ENCODE results near the gene GGT5.
"Not testable (repeated sequence)": the region's sequence is repeated elsewhere in the genome, so short reads cannot be mapped to it uniquely, and the experiment has no call there.

GGT5 gene

GRCh38 chr22:24262185-24262749, 17.4 kb upstream of the GGT5 start:
- not testable (repeated sequence) for DNase-seq (ENCODE audit: low spot score)

GRCh38 chr22:24259459-24259858, 14.6 kb upstream of the GGT5 start:
- DNase-seq (ENCODE audit: low spot score) = peak; percentile 57

- not testable (repeated sequence) for DNase-seq (ENCODE audit: low spot score)
Observed at GRCh38 chr22:24256736-24257135, 11.9 kb upstream of the GGT5 start.

GRCh38 chr22:24256136-24256535, 11.3 kb upstream of the GGT5 start:
- not testable (repeated sequence) for DNase-seq (ENCODE audit: low spot score)

- not testable (repeated sequence) for DNase-seq (ENCODE audit: low spot score)
Observed at GRCh38 chr22:24253126-24253525, 8.2 kb upstream of the GGT5 start.

GRCh38 chr22:24251286-24251685, 6.4 kb upstream of the GGT5 start:
- not testable (repeated sequence) for DNase-seq (ENCODE audit: low spot score)

- DNase-seq (ENCODE audit: low spot score) = not testable (repeated sequence)
Observed at GRCh38 chr22:24249413-24249812, 4.5 kb upstream of the GGT5 start.

GRCh38 chr22:24248611-24249010, 3.7 kb upstream of the GGT5 start:
- not testable (repeated sequence) for DNase-seq (ENCODE audit: low spot score)

- peak; percentile 32 for DNase-seq (ENCODE audit: low spot score)
Observed at GRCh38 chr22:24247564-24248344, 2.9 kb upstream of the GGT5 start.

- no peak for DNase-seq (ENCODE audit: low spot score)
Observed at GRCh38 chr22:24247011-24247507, 2.2 kb upstream of the GGT5 start.

GRCh38 chr22:24245584-24246561, 991 bp upstream of the GGT5 start:
- not testable (repeated sequence) for DNase-seq (ENCODE audit: low spot score)

GRCh38 chr22:24244144-24244787, 616 bp downstream of the GGT5 start:
- no peak for DNase-seq (ENCODE audit: low spot score)

- DNase-seq (ENCODE audit: low spot score) = not testable (repeated sequence)
Observed at GRCh38 chr22:24243417-24243816, 1.5 kb downstream of the GGT5 start.

GRCh38 chr22:24240985-24241692, 3.7 kb downstream of the GGT5 start:
- DNase-seq (ENCODE audit: low spot score) = not testable (repeated sequence)

- no peak for DNase-seq (ENCODE audit: low spot score)
Observed at GRCh38 chr22:24240381-24240780, 4.5 kb downstream of the GGT5 start.

- DNase-seq (ENCODE audit: low spot score) = not testable (repeated sequence)
Observed at GRCh38 chr22:24238101-24238694, 6.7 kb downstream of the GGT5 start.

GRCh38 chr22:24236656-24237055, 8.2 kb downstream of the GGT5 start:
- no peak for DNase-seq (ENCODE audit: low spot score)

- DNase-seq (ENCODE audit: low spot score) = no peak
Observed at GRCh38 chr22:24235315-24235714, 9.6 kb downstream of the GGT5 start.

GRCh38 chr22:24233816-24234215, 11.1 kb downstream of the GGT5 start:
- DNase-seq (ENCODE audit: low spot score) = no peak

GRCh38 chr22:24233235-24233634, 11.6 kb downstream of the GGT5 start:
- no peak for DNase-seq (ENCODE audit: low spot score)

GRCh38 chr22:24232725-24233124, 12.2 kb downstream of the GGT5 start:
- no peak for DNase-seq (ENCODE audit: low spot score)
